Bronchial epithelial cell (primary cell): ENCODE results near the gene NDUFS5. TPM values are rescaled to one million over a fixed set of nuclear protein-coding genes. Genes with fewer than 3 reads are reported as not detected.
"Not testable (repeated sequence)": the region's sequence is repeated elsewhere in the genome, so short reads cannot be mapped to it uniquely, and the experiment has no call there.

Experiments used
- DNase-seq: peaks from one replicate; pipeline ENCODE4 v3.0.0-alpha.2; 2010; ENCODE audit warnings: low read depth
- FAIRE-seq: peaks from 2 replicates; lab custom pipeline; 2011; peaks lifted over from hg19 to GRCh38; lab: Jason Lieb, UNC
- H3K27me3 ChIP-seq: 2 replicates; pipeline ENCODE4 v1.5.1; 2011; ENCODE audit warnings: low read length; ENCODE audit not compliant: control insufficient read depth, insufficient read depth
- H3K36me3 ChIP-seq: 2 replicates; pipeline ENCODE4 v1.5.1; 2011; ENCODE audit warnings: low read length; ENCODE audit not compliant: control insufficient read depth, insufficient read depth
- H3K4me3 ChIP-seq: 2 replicates; pipeline ENCODE4 v1.5.1; 2011; ENCODE audit warnings: mild to moderate bottlenecking, low read depth, low read length, control low read depth
- CTCF ChIP-seq: IDR thresholded peaks from 2 replicates; pipeline ENCODE4 v1.5.1; 2011; ENCODE audit warnings: mild to moderate bottlenecking, moderate library complexity, low read length, control low read depth, inconsistent platforms; ENCODE audit not compliant: insufficient read depth, severe bottlenecking
- total RNA-seq: library from RNA; depleted of rRNA; stranded (reverse); fragments of >200 nt; gene quantifications from 2 replicates; pipeline ENCODE4 v1.2.1, GENCODE V29; 2014

NDUFS5 gene
- total RNA-seq, 1 donor from 2014 or later = 417 TPM

DNA sequence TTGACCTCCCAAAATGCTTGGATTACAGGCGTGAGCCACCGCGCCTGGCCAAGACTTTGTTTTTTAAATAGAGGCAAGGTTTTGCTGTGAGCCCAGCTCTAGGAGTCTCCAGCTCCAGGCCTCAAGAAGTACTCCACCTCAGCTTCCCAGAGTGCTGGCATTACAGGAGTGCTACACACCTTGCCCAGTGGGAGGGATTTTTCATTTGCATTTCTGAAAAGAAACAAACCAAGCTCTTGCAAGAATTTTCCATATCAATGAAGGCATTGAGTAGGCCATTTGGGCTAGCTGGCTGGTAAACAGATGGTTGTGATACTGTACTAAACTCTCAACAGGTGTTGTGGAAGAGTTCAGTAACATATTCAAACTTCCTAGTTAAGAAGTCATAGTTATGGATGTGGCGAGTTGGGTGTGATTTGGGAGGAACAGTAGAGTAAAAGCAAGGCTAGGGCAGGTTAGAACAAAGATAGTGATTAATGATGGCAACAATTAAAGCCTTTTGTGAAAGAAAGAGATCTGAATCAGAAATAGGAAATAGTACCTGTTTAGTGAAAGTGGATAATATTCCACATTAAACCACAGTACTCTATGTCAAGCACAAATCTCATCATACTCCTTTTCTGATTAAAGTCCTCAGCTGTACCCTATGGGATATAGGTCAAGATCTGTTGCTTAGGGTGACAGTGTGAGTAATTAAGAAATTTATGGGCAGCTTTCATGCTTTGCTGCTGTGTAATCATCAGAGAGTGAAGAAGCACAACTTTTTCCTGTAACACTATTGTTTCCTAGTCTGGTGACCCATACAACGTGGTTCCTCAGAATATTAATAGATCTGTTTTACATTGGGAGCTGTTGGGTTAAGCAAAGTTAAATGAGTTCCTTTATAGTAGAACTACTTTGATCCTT, 24.4 kb upstream of the NDUFS5 start:
- DNase-seq (peak; percentile 63), FAIRE-seq (peak; percentile 66)
- peaks cover 16% of the 10 kb centered on the region for H3K36me3 ChIP-seq
- no peak overlapping the region for H3K4me3 ChIP-seq
- no peaks in the 10 kb centered on the region for H3K27me3 ChIP-seq
- no peak for TF ChIP-seq CTCF

GRCh38 chr1:39003281-39003680, 22.9 kb upstream of the NDUFS5 start:
- no peak for FAIRE-seq
- no peaks in the 10 kb centered on the region for H3K27me3 ChIP-seq
- H3K4me3 ChIP-seq = no peak overlapping the region
- TF ChIP-seq CTCF = no peak
- DNase-seq = no peak
- peaks cover 17% of the 10 kb centered on the region for H3K36me3 ChIP-seq

DNA sequence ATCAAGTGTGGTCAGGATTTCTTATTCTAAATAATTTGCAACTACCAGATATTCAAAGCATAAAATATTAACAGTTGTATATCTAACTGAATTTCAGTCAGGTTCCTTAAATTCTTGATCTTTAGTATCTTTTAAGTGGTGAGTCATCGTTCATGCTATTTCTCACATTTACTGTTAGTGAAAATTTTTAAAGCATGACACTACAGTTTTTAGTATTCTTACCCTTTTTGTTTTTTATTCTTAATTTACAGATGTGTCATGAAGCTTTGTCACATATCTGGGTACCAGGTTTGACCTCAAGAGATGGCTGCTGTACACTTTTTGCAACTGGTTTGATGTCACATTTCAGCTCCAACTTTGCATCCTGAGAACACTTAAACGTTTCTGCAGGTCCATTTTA, 22.4 kb upstream of the NDUFS5 start:
- Histone ChIP-seq H3K36me3 (peaks cover 17% of the 10 kb centered on the region), H3K4me3 (no peak overlapping the region), H3K27me3 (no peaks in the 10 kb centered on the region)
- FAIRE-seq = no peak
- no peak for TF ChIP-seq CTCF
- no peak for DNase-seq

GRCh38 chr1:39006287-39006686, 19.9 kb upstream of the NDUFS5 start:
- Histone ChIP-seq H3K36me3 (peaks cover 18% of the 10 kb centered on the region), H3K4me3 (no peak overlapping the region), H3K27me3 (no peaks in the 10 kb centered on the region)
- no peak for FAIRE-seq
- no peak for DNase-seq
- TF ChIP-seq CTCF = no peak

- no peak for DNase-seq
- Histone ChIP-seq H3K27me3 (no peaks in the 10 kb centered on the region), H3K36me3 (peaks cover 16% of the 10 kb centered on the region), H3K4me3 (no peak overlapping the region)
- no peak for FAIRE-seq
- TF ChIP-seq CTCF = no peak
These were observed 19.2 kb upstream of the NDUFS5 start for GRCh38 chr1:39006726-39007645.

DNA sequence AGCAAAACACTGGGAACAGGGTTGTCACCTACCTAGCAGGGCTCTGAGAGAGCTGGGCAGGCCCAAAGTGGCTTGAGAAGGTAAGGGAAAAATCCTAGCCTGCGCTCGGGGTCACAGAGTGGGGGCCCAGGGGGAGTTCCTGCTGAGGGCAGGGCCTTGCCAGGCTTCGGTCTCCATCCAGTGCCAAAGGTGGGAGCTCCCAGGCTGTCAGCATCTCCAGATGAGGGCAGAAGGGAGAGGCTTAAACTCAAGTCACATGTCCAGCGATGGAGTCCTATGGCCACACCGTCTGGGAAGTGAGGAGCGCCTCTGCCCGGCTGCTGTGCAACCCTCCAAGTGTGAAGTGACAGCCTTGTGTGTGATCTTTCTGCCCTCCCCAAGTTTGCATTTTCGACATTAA, 11.2 kb upstream of the NDUFS5 start:
- not testable (repeated sequence) for H3K27me3 ChIP-seq, DNase-seq, H3K4me3 ChIP-seq, H3K36me3 ChIP-seq, FAIRE-seq
